K562 (cell line): ENCODE results near the gene TGM5. TPM values are rescaled to one million over a fixed set of nuclear protein-coding genes. Genes with fewer than 3 reads are reported as not detected.

Experiments
- CBFB ChIP-seq: sonication (generic); formaldehyde crosslinking; IDR thresholded peaks from 2 replicates; pipeline ENCODE4 v1.4.0; 2020; ENCODE audit warnings: mild to moderate bottlenecking, missing genetic modification reagents
- DIDO1 ChIP-seq: fragments of 450-650 bp; IDR thresholded peaks from 2 replicates; pipeline ENCODE4 v1.6.1; 2016; ENCODE audit warnings: low read depth, missing biosample characterization, missing genetic modification characterization
- E2F3 ChIP-seq: fragments of 250-450 bp; sonication (Bioruptor Pico); IDR thresholded peaks from 2 replicates; pipeline ENCODE4 v1.4.0; 2020; ENCODE audit warnings: mild to moderate bottlenecking
- ELF1 ChIP-seq: fragments of 200-800 bp; sonication (Bioruptor generic); IDR thresholded peaks from 2 replicates; pipeline ENCODE4 v1.6.1; 2016; ENCODE audit warnings: missing genetic modification characterization, missing compliant biosample characterization
- ETS1 ChIP-seq: conservative IDR thresholded peaks from 2 replicates; pipeline ENCODE4 v1.6.1; 2011; ENCODE audit warnings: low read depth, mild to moderate bottlenecking, low read length; ENCODE audit not compliant: control insufficient read depth
- IRF2 ChIP-seq: sonication (generic); formaldehyde crosslinking; IDR thresholded peaks from 2 replicates; pipeline ENCODE4 v1.8.1; 2022; ENCODE audit warnings: mild to moderate bottlenecking, missing genetic modification reagents
- MAFF ChIP-seq: IDR thresholded peaks from 2 replicates; pipeline ENCODE4 v1.6.1; 2012; ENCODE audit warnings: low read length, improper control_type of control experiment
- STAT5A ChIP-seq: IDR thresholded peaks from 2 replicates; pipeline ENCODE4 v1.6.1; 2012; ENCODE audit warnings: low read length, inconsistent platforms, borderline replicate concordance
- TAF9B ChIP-seq: fragments of 450-650 bp; IDR thresholded peaks from 2 replicates; pipeline ENCODE4 v1.6.1; 2018; ENCODE audit warnings: mild to moderate bottlenecking; ENCODE audit not compliant: partially characterized antibody
- TAL1 ChIP-seq: fragments of 450-650 bp; IDR thresholded peaks from 2 replicates; pipeline ENCODE4 v1.6.1; 2016; ENCODE audit warnings: mild to moderate bottlenecking
- ZBTB9 ChIP-seq: fragments of 450-650 bp; formaldehyde crosslinking; IDR thresholded peaks from 2 replicates; pipeline ENCODE4 v1.4.0; 2020; ENCODE audit warnings: mild to moderate bottlenecking, moderate library complexity
- ZNF165 ChIP-seq: fragments of 250-450 bp; sonication (Bioruptor Pico); IDR thresholded peaks from 2 replicates; pipeline ENCODE4 v1.4.0; 2020; ENCODE audit warnings: borderline replicate concordance
- polyA plus RNA-seq, 8 experiments: library from polyadenylated mRNA; depleted of rRNA in 4 of 8; stranded (reverse) in 5 of 8; unstranded in 3 of 8; fragments of >200 nt; fragmentation: Nextera tagmentation in 2 of 8; fragmentation: Illumina TruSeq in 1 of 8; extraction: Ambion mirVana in 2 of 8; extraction: Trizol in 1 of 8; gene quantifications; 2 replicates each; pipeline versions ENCODE4 v1.2.1 to v1.2.3, GENCODE V29; 2011 to 2014; ENCODE audit warnings: inconsistent platforms in 1 of 8, missing spikeins in 1 of 8
- total RNA-seq, 7 experiments: library from RNA; depleted of rRNA in 6 of 7; stranded (reverse); fragments of >200 nt in 6 of 7; fragmentation: Illumina TruSeq in 2 of 7; extraction: Trizol in 2 of 7; gene quantifications; 2 replicates each; pipeline versions ENCODE4 v1.2.1 to v1.2.3, GENCODE V29; 2011 to 2021; ENCODE audit warnings: low replicate concordance in 1 of 7
- TF ChIP-seq, protein P1 (sequence below): fragments of 200-800 bp; sonication (Bioruptor generic); IDR thresholded peaks from 2 replicates; pipeline ENCODE4 v1.6.1; 2017; ENCODE audit warnings: missing genetic modification characterization, missing compliant biosample characterization
- TF ChIP-seq, protein P2 (sequence below): fragments of 200-800 bp; sonication (Bioruptor generic); IDR thresholded peaks from 2 replicates; pipeline ENCODE4 v1.6.1; 2016; ENCODE audit warnings: missing genetic modification characterization, missing compliant biosample characterization
- TF ChIP-seq, protein P3 (sequence below), 2 experiments: fragments of 200-800 bp in 1 of 2; sonication (Bioruptor generic) in 1 of 2; sonication (generic) in 1 of 2; formaldehyde crosslinking in 1 of 2; IDR thresholded peaks in 1 of 2; conservative IDR thresholded peaks in 1 of 2; 2 replicates each; pipeline versions ENCODE4 v1.5.0 to v1.6.1; 2016 to 2020; ENCODE audit warnings: missing compliant biosample characterization in 1 of 2, missing genetic modification characterization in 1 of 2, missing genetic modification reagents in 1 of 2

The TGM5 gene
- total and polyA plus RNA-seq, 9 of the 15 experiments (the other 6 are each of a cell fraction or from before 2014, with no cell fraction given), result 0.03 to 0.10 (median 0.07) TPM; not detected in 6

GRCh38 chr15:43185157-43186002, 81.3 kb downstream of the TGM5 start, which contains the start of gene CCNDBP1 (continued):
- no peak for TF ChIP-seq TAL1
- 0 out of 2 replicates have a peak, but pooled peaks have one; percentile 40 for TF ChIP-seq E2F3 (CRISPR knock-in tag)
- no peak for TF ChIP-seq STAT5A
- TF ChIP-seq, protein P1, sequence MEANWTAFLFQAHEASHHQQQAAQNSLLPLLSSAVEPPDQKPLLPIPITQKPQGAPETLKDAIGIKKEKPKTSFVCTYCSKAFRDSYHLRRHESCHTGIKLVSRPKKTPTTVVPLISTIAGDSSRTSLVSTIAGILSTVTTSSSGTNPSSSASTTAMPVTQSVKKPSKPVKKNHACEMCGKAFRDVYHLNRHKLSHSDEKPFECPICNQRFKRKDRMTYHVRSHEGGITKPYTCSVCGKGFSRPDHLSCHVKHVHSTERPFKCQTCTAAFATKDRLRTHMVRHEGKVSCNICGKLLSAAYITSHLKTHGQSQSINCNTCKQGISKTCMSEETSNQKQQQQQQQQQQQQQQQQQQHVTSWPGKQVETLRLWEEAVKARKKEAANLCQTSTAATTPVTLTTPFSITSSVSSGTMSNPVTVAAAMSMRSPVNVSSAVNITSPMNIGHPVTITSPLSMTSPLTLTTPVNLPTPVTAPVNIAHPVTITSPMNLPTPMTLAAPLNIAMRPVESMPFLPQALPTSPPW (CRISPR knock-in tag), result peak; percentile 89
- TF ChIP-seq CBFB, result no peak
- TF ChIP-seq, protein P2, sequence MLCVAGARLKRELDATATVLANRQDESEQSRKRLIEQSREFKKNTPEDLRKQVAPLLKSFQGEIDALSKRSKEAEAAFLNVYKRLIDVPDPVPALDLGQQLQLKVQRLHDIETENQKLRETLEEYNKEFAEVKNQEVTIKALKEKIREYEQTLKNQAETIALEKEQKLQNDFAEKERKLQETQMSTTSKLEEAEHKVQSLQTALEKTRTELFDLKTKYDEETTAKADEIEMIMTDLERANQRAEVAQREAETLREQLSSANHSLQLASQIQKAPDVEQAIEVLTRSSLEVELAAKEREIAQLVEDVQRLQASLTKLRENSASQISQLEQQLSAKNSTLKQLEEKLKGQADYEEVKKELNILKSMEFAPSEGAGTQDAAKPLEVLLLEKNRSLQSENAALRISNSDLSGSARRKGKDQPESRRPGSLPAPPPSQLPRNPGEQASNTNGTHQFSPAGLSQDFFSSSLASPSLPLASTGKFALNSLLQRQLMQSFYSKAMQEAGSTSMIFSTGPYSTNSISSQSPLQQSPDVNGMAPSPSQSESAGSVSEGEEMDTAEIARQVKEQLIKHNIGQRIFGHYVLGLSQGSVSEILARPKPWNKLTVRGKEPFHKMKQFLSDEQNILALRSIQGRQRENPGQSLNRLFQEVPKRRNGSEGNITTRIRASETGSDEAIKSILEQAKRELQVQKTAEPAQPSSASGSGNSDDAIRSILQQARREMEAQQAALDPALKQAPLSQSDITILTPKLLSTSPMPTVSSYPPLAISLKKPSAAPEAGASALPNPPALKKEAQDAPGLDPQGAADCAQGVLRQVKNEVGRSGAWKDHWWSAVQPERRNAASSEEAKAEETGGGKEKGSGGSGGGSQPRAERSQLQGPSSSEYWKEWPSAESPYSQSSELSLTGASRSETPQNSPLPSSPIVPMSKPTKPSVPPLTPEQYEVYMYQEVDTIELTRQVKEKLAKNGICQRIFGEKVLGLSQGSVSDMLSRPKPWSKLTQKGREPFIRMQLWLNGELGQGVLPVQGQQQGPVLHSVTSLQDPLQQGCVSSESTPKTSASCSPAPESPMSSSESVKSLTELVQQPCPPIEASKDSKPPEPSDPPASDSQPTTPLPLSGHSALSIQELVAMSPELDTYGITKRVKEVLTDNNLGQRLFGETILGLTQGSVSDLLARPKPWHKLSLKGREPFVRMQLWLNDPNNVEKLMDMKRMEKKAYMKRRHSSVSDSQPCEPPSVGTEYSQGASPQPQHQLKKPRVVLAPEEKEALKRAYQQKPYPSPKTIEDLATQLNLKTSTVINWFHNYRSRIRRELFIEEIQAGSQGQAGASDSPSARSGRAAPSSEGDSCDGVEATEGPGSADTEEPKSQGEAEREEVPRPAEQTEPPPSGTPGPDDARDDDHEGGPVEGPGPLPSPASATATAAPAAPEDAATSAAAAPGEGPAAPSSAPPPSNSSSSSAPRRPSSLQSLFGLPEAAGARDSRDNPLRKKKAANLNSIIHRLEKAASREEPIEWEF (CRISPR knock-in tag), result no peak
- peak; percentile 93 for TF ChIP-seq ETS1
- TF ChIP-seq TAF9B, result no peak
- no peak for TF ChIP-seq IRF2
- TF ChIP-seq DIDO1 (tag), result no peak
- TF ChIP-seq ZBTB9 (CRISPR knock-in tag), result peak; percentile 71; the same call in 1 of the 2 replicates
- TF ChIP-seq, protein P3, sequence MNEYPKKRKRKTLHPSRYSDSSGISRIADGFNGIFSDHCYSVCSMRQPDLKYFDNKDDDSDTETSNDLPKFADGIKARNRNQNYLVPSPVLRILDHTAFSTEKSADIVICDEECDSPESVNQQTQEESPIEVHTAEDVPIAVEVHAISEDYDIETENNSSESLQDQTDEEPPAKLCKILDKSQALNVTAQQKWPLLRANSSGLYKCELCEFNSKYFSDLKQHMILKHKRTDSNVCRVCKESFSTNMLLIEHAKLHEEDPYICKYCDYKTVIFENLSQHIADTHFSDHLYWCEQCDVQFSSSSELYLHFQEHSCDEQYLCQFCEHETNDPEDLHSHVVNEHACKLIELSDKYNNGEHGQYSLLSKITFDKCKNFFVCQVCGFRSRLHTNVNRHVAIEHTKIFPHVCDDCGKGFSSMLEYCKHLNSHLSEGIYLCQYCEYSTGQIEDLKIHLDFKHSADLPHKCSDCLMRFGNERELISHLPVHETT (CRISPR knock-in tag; conservative IDR thresholded peaks at IDR 0.05 in 1 of 2, IDR thresholded peaks at IDR 0.05 in 1 of 2), result no peak
- TF ChIP-seq ELF1, result peak; percentile 98
- TF ChIP-seq ZNF165 (CRISPR knock-in tag), result no peak
- no peak for TF ChIP-seq MAFF
